Colonic mucosa (tissue), 4 donors: Measurements from ENCODE around the gene AGR3. TPM values are rescaled to one million over a fixed set of nuclear protein-coding genes. Genes with fewer than 3 reads are reported as not detected.

Experiments used
- DNase-seq: peaks from one replicate; pipeline ENCODE4 v3.0.0-alpha.2; 2020
- H3K27ac ChIP-seq: fragments of 200-600 bp; one replicate; pipeline ENCODE4 v1.8.0; 2021
- H3K27me3 ChIP-seq: fragments of 200-600 bp; one replicate; pipeline ENCODE4 v1.8.0; 2021
- H3K36me3 ChIP-seq: fragments of 200-600 bp; one replicate; pipeline ENCODE4 v1.8.0; 2021
- H3K4me1 ChIP-seq: fragments of 200-600 bp; one replicate; pipeline ENCODE4 v1.8.0; 2021; ENCODE audit warnings: mild to moderate bottlenecking
- H3K4me3 ChIP-seq: fragments of 200-600 bp; one replicate; pipeline ENCODE4 v1.8.0; 2021
- H3K9ac ChIP-seq, 2 donors: one replicate each; pipeline ENCODE4 v1.7.0; 2013; ENCODE audit warnings: control low read depth in 2 of 2, low read depth in 2 of 2, low read length in 2 of 2
- H3K9me3 ChIP-seq: fragments of 200-600 bp; one replicate; pipeline ENCODE4 v1.8.0; 2021
- CTCF ChIP-seq: fragments of 200-600 bp; IDR thresholded peaks from one replicate; pipeline ENCODE4 v1.8.0; 2022; ENCODE audit warnings: antibody characterized with exemption, mild to moderate bottlenecking
- intact Hi-C: fragments of 100-400 bp; cut with DNase I; formaldehyde crosslinking; loops from one replicate; pipeline ENCODE4 v1.14.1; 2022
- total RNA-seq, 2 donors: library from RNA; stranded (reverse); fragmentation: NEBNext Ultra II Directional in 1 of 2; extraction: Animal tissue kit (Norgen Biotek cat#: 25700) in 1 of 2; gene quantifications; one replicate each; pipeline ENCODE4 v1.2.1, GENCODE V29; 2021
- donor health status: healthy.
- donor health status: DM: no; HTN: no; CAD: no.
- donor health status: DM: no; HTN: no; CAD: no.

AGR3 gene
- total RNA-seq, 2 donors from 2014 or later = 144 to 197 TPM

- no peak for TF ChIP-seq CTCF
- DNase-seq = no peak
- intact Hi-C loops = no loop called here
These were observed 31.9 kb upstream of the AGR3 start for GRCh38 chr7:16913643-16914042.

GRCh38 chr7:16912540-16912939 lies 30.8 kb upstream of the AGR3 start:
- Histone ChIP-seq H3K36me3 (no peaks in the 10 kb centered on the region), H3K4me3 (no peak overlapping the region), H3K27ac (no peak overlapping the region), H3K27me3 (no peaks in the 10 kb centered on the region), H3K9me3 (no peaks in the 10 kb centered on the region), H3K4me1 (no peaks in the 10 kb centered on the region), H3K9ac (no peak overlapping the region)
- intact Hi-C loops = no loop called here
- TF ChIP-seq CTCF = no peak
- no peak for DNase-seq

More at GRCh38 chr7:16913643-16914042, 31.9 kb upstream of the AGR3 start:
- Histone ChIP-seq H3K27me3 (no peaks in the 10 kb centered on the region), H3K9me3 (no peaks in the 10 kb centered on the region), H3K36me3 (no peaks in the 10 kb centered on the region), H3K27ac (no peak overlapping the region), H3K9ac (no peak overlapping the region), H3K4me1 (peaks cover 7% of the 10 kb centered on the region), H3K4me3 (no peak overlapping the region)

GRCh38 chr7:16908561-16908960 lies 26.8 kb upstream of the AGR3 start:
- Histone ChIP-seq H3K27me3 (no peaks in the 10 kb centered on the region), H3K4me1 (no peaks in the 10 kb centered on the region), H3K27ac (no peak overlapping the region), H3K9ac (no peak overlapping the region), H3K4me3 (no peak overlapping the region), H3K9me3 (no peaks in the 10 kb centered on the region), H3K36me3 (no peaks in the 10 kb centered on the region)
- TF ChIP-seq CTCF = no peak
- intact Hi-C loops = no loop called here
- no peak for DNase-seq

GRCh38 chr7:16905300-16906044 lies 23.7 kb upstream of the AGR3 start:
- Histone ChIP-seq H3K9ac (no peak overlapping the region), H3K27me3 (no peaks in the 10 kb centered on the region), H3K4me3 (no peak overlapping the region), H3K4me1 (no peaks in the 10 kb centered on the region), H3K27ac (peak overlapping the region; percentile 30), H3K36me3 (no peaks in the 10 kb centered on the region), H3K9me3 (no peaks in the 10 kb centered on the region)
- intact Hi-C loops = no loop called here
- DNase-seq = no peak
- no peak for TF ChIP-seq CTCF

- DNase-seq = no peak
- no peaks in the 10 kb centered on the region for H3K36me3 ChIP-seq
- intact Hi-C loops = no loop called here
- no peaks in the 10 kb centered on the region for H3K9me3 ChIP-seq
- TF ChIP-seq CTCF = no peak
- no peaks in the 10 kb centered on the region for H3K27me3 ChIP-seq
- H3K27ac ChIP-seq = no peak overlapping the region
- H3K9ac ChIP-seq = no peak overlapping the region
- no peak overlapping the region for H3K4me3 ChIP-seq
- H3K4me1 ChIP-seq = no peaks in the 10 kb centered on the region
These were observed 22.3 kb upstream of the AGR3 start for GRCh38 chr7:16904076-16904475.
